Retinal pigment epithelial cell (primary cell): ENCODE data around the gene NANOS3.
"Not testable (repeated sequence)": the region's sequence is repeated elsewhere in the genome, so short reads cannot be mapped to it uniquely, and the experiment has no call there.

Experiments
- DNase-seq: peaks from one replicate; pipeline ENCODE4 v3.0.0-alpha.2; 2010; ENCODE audit warnings: low read depth
- H3K4me3 ChIP-seq: 2 replicates; pipeline ENCODE4 v1.5.1; 2011; ENCODE audit warnings: mild to moderate bottlenecking, low read length, control low read depth, moderate library complexity
- TF ChIP-seq, protein P1 (sequence below): conservative IDR thresholded peaks from 2 replicates; pipeline ENCODE4 v1.5.1; 2011; ENCODE audit warnings: low read depth, low read length, control low read depth, inconsistent platforms

NANOS3 gene

DNA sequence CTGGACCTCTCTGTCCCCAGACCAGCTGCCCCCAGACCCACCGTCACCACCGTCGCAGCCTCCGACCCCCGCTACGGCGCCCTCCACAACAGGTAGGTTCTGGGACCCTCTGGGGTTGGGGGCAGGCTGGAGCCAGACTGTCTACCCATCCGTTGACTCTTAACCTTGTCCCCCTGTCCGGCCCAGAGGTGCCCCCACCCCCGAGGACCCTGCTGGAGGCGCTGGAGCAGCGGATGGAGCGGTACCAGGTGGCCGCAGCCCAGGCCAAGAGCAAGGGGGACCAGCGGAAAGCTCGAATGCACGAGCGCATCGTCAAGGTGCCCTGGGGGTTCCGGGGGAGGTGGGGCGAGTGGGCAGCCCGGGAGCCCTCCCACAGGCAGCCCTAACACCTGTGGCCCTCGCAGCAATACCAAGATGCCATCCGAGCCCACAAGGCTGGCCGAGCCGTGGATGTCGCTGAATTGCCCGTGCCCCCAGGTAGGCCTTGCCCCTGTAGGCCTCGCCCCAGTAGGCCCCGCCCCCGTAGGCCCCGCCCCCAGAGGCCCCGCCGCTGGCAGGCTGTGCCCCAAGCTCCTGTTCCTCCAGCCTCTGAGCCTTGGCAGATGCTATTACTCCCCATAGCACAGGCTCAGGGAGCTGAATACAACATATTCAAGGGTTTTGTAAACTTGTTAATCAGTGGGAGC is 41.9 kb downstream of the NANOS3 start:
- TF ChIP-seq, protein P1, sequence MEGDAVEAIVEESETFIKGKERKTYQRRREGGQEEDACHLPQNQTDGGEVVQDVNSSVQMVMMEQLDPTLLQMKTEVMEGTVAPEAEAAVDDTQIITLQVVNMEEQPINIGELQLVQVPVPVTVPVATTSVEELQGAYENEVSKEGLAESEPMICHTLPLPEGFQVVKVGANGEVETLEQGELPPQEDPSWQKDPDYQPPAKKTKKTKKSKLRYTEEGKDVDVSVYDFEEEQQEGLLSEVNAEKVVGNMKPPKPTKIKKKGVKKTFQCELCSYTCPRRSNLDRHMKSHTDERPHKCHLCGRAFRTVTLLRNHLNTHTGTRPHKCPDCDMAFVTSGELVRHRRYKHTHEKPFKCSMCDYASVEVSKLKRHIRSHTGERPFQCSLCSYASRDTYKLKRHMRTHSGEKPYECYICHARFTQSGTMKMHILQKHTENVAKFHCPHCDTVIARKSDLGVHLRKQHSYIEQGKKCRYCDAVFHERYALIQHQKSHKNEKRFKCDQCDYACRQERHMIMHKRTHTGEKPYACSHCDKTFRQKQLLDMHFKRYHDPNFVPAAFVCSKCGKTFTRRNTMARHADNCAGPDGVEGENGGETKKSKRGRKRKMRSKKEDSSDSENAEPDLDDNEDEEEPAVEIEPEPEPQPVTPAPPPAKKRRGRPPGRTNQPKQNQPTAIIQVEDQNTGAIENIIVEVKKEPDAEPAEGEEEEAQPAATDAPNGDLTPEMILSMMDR = no peak
- no peak for DNase-seq
- H3K4me3 ChIP-seq = no peak overlapping the region

DNA sequence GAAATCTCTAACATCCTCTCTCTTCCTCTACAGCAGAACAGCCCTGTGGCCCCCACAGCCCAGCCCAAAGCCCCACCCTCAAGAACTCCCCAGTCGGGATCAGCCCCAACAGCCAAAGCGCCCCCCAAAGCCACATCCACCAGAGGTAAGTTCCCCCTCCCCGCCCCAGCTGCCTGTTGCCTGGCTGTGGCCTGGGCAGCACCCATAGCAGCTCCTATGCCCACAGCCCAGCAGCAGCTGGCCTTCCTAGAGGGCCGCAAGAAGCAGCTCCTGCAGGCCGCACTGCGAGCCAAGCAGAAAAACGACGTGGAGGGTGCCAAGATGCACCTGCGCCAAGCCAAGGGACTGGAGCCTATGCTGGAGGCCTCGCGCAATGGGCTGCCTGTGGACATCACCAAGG is 43.6 kb downstream of the NANOS3 start:
- no peak for DNase-seq
- H3K4me3 ChIP-seq = no peak overlapping the region
- TF ChIP-seq, protein P1 = no peak

DNA sequence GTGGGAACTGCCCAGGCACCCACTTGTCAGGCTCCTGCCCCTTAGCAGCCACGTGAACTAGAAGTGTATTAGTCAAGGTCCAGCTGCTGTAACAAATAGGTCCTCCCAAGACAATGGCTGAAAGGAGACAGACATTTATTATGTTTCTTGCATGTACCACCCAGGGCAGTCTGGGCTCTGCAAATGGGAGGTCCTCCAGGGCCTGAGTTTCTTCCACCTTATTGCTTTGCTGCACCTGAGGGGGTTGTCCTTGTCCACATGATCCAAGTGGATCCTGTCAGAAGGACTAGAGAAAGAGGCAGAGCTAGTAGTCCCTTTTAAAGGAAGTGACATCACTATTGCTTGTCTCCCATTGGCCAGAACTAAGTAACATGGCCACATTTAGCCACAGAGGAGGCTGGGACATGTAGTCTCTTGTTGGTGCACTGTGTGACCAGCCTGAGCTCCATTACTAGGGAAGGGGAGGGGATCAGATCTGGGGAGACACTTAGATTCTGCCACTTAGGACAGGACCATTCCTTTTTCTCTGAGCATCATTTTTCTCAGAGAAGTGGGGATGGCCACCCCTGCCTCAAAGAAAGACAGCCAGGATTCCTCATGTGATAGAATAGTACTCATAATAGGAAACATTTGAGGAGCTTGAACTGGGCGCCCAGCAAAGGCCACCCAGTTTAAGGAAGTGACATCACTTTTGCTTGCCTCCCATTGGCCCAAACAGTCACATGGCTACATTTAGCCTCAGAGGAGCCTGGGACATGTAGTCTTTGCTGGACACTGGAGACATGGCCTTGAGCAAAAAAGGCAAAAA is 44.2 kb downstream of the NANOS3 start:
- DNase-seq = no peak
- no peak overlapping the region for H3K4me3 ChIP-seq
- TF ChIP-seq, protein P1 = no peak

DNA sequence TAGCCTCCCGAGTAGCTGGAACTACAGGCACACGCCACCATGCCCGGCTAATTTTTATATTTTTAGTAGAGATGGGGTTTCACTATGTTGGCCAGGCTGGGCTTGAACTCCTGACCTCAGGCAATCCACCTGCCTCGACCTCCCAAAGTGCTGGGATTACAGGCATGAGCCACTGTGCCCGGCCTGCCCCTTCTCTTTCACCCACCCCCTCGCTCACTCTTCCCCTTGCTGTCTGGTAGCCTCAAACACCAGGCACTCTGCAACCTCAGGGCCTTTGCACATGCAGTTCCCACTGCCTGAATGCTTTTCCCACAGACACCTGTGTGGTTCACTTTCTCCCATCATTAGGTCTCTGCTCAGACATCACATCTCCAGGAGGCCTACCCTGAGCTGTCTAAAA is 45.2 kb downstream of the NANOS3 start:
- not testable (repeated sequence) for DNase-seq, H3K4me3 ChIP-seq

DNA sequence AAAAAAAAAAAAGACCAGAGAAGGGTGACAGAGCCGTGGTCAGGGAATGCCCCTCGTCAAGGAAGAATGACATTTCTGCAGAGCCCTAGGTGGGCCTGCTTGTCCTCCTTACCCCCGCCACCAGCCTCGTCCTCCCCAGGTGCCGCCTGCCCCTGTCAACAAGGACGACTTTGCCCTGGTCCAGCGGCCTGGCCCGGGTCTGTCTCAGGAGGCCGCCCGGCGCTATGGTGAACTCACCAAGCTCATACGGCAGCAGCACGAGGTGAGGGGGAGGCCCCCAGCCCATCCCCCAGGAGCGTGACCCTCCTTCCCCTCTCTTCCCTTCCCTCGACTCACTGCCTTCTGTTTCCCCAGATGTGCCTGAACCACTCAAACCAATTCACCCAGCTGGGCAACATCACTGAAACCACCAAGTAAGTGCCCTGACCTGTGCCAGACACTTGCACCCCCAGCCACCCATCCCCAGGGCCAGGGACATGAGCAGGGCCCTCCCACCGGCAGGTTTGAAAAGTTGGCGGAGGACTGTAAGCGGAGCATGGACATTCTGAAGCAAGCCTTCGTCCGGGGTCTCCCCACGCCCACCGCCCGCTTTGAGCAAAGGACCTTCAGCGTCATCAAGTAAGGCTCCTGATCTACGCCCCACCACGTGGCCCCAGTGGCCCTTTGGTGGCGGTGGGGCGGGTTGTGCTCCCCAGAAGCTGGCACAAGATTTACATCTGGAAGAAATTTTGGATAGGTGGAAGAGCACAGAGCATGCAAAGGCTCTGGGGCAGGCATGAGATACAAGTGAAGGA is 46.5 kb downstream of the NANOS3 start:
- DNase-seq = no peak
- H3K4me3 ChIP-seq = no peak overlapping the region
- TF ChIP-seq, protein P1 = no peak

DNA sequence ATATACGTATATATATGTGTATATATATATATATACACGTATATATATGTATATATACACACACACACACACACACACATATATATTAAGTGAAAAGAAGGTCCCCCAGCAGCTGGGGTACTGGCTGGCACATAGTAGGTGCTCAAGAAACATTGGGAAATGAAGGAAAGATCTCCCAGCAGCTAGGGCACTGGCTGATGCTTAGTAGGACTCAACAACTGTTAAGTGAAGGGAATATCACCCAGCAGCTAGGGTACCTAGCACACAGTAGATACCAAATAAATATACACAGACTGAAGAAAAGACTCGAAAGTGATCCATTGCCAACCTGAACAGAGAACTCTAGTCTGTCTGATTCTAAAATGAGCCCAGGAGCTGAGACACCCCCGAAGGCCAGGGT is 49.1 kb downstream of the NANOS3 start:
- TF ChIP-seq, protein P1 = no peak
- no peak overlapping the region for H3K4me3 ChIP-seq
- no peak for DNase-seq

DNA sequence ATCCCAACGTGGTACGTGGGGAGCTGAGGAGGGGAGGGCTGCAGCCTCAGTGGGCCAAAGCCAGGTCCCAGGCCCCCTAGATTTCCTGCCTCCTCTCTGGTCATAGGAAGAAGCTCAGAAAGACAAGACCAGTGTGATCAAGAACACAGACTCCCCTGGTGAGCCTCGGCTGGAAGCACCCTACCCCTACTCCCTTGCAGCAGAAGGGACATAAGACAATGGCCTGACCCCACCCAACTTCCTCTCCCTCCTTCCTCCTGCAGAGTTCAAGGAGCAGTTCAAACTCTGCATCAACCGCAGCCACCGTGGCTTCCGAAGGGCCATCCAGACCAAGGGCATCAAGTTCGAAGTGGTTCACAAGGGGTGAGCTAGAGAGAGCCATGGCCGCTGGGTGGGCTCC is 49.8 kb downstream of the NANOS3 start:
- TF ChIP-seq, protein P1 = no peak
- no peak for DNase-seq
- no peak overlapping the region for H3K4me3 ChIP-seq
